ENCODE measurements around the gene VWDE. TPM values are rescaled to one million over a fixed set of nuclear protein-coding genes. Genes with fewer than 3 reads are reported as not detected.

The VWDE gene
- polyA plus RNA-seq, 1 donor from 2014 or later: 0.27 TPM

- H3K4me3 ChIP-seq (ENCODE audit: low read length): no peak overlapping the region
- no peaks in the 10 kb centered on the region for H3F3A ChIP-seq (ENCODE audit: insufficient read depth, low read length, poor library complexity, severe bottlenecking)
- H3K36me3 ChIP-seq (ENCODE audit: insufficient read depth, low read length): no peaks in the 10 kb centered on the region
- H4K20me1 ChIP-seq (ENCODE audit: insufficient read depth): no peaks in the 10 kb centered on the region
- H3K27ac ChIP-seq (ENCODE audit: low read length): no peak overlapping the region
- H3K9me3 ChIP-seq (ENCODE audit: low read length): no peaks in the 10 kb centered on the region
- no peak for TF ChIP-seq RAD21 (conservative IDR thresholded peaks at IDR 0.05)
- TF ChIP-seq EP300 (conservative IDR thresholded peaks at IDR 0.05; ENCODE audit: poor library complexity, severe bottlenecking): no peak
- TF ChIP-seq, protein P1, sequence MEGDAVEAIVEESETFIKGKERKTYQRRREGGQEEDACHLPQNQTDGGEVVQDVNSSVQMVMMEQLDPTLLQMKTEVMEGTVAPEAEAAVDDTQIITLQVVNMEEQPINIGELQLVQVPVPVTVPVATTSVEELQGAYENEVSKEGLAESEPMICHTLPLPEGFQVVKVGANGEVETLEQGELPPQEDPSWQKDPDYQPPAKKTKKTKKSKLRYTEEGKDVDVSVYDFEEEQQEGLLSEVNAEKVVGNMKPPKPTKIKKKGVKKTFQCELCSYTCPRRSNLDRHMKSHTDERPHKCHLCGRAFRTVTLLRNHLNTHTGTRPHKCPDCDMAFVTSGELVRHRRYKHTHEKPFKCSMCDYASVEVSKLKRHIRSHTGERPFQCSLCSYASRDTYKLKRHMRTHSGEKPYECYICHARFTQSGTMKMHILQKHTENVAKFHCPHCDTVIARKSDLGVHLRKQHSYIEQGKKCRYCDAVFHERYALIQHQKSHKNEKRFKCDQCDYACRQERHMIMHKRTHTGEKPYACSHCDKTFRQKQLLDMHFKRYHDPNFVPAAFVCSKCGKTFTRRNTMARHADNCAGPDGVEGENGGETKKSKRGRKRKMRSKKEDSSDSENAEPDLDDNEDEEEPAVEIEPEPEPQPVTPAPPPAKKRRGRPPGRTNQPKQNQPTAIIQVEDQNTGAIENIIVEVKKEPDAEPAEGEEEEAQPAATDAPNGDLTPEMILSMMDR (IDR thresholded peaks at IDR 0.05; ENCODE audit: poor library complexity, severe bottlenecking): no peak
- TF ChIP-seq TAF1 (IDR thresholded peaks at IDR 0.05; ENCODE audit: low read depth): no peak
- TF ChIP-seq, protein P2, sequence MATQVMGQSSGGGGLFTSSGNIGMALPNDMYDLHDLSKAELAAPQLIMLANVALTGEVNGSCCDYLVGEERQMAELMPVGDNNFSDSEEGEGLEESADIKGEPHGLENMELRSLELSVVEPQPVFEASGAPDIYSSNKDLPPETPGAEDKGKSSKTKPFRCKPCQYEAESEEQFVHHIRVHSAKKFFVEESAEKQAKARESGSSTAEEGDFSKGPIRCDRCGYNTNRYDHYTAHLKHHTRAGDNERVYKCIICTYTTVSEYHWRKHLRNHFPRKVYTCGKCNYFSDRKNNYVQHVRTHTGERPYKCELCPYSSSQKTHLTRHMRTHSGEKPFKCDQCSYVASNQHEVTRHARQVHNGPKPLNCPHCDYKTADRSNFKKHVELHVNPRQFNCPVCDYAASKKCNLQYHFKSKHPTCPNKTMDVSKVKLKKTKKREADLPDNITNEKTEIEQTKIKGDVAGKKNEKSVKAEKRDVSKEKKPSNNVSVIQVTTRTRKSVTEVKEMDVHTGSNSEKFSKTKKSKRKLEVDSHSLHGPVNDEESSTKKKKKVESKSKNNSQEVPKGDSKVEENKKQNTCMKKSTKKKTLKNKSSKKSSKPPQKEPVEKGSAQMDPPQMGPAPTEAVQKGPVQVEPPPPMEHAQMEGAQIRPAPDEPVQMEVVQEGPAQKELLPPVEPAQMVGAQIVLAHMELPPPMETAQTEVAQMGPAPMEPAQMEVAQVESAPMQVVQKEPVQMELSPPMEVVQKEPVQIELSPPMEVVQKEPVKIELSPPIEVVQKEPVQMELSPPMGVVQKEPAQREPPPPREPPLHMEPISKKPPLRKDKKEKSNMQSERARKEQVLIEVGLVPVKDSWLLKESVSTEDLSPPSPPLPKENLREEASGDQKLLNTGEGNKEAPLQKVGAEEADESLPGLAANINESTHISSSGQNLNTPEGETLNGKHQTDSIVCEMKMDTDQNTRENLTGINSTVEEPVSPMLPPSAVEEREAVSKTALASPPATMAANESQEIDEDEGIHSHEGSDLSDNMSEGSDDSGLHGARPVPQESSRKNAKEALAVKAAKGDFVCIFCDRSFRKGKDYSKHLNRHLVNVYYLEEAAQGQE (IDR thresholded peaks at IDR 0.05; ENCODE audit: borderline replicate concordance): no peak
- TF ChIP-seq EZH2 (IDR thresholded peaks at IDR 0.05; ENCODE audit: borderline replicate concordance, insufficient read depth, low read length, poor library complexity, severe bottlenecking): no peak
- no peak for TF ChIP-seq MXI1 (conservative IDR thresholded peaks at IDR 0.05; ENCODE audit: poor library complexity, severe bottlenecking)
- no peak for TF ChIP-seq POLR2AphosphoS5 (IDR thresholded peaks at IDR 0.05)
- no peak for TF ChIP-seq SMC3 (conservative IDR thresholded peaks at IDR 0.05; ENCODE audit: poor library complexity)
- H3K9ac ChIP-seq (ENCODE audit: low read length): no peak overlapping the region
- H3K79me2 ChIP-seq (replicated peaks; ENCODE audit: insufficient read depth, low read length): no peaks in the 10 kb centered on the region
- no peaks in the 10 kb centered on the region for H3K27me3 ChIP-seq (ENCODE audit: insufficient read depth, low read depth, low read length)
- no peak overlapping the region for H2AFZ ChIP-seq (ENCODE audit: low read depth, low read length)
- H3K9me2 ChIP-seq (ENCODE audit: insufficient read depth, low read length): no peaks in the 10 kb centered on the region
- H3K4me2 ChIP-seq (ENCODE audit: low read length): no peak overlapping the region
These were observed 25.3 kb downstream of the VWDE start for GRCh38 chr7:12378389-12378788.

- Histone ChIP-seq H3K9me3 (ENCODE audit: low read length) (no peaks in the 10 kb centered on the region), H3K27me3 (ENCODE audit: insufficient read depth, low read depth, low read length) (no peaks in the 10 kb centered on the region), H3K36me3 (ENCODE audit: insufficient read depth, low read length) (no peaks in the 10 kb centered on the region), H3F3A (ENCODE audit: insufficient read depth, low read length, poor library complexity, severe bottlenecking) (no peaks in the 10 kb centered on the region), H4K20me1 (ENCODE audit: insufficient read depth) (no peaks in the 10 kb centered on the region), H2AFZ (ENCODE audit: low read depth, low read length) (no peak overlapping the region), H3K9ac (ENCODE audit: low read length) (no peak overlapping the region), H3K4me2 (ENCODE audit: low read length) (no peak overlapping the region), H3K4me3 (ENCODE audit: low read length) (no peak overlapping the region), H3K9me2 (ENCODE audit: insufficient read depth, low read length) (no peaks in the 10 kb centered on the region), H3K79me2 (replicated peaks; ENCODE audit: insufficient read depth, low read length) (no peaks in the 10 kb centered on the region), H3K27ac (ENCODE audit: low read length) (no peak overlapping the region)
- TF ChIP-seq EZH2 (IDR thresholded peaks at IDR 0.05; ENCODE audit: borderline replicate concordance, insufficient read depth, low read length, poor library complexity, severe bottlenecking): no peak
- TF ChIP-seq SMC3 (conservative IDR thresholded peaks at IDR 0.05; ENCODE audit: poor library complexity): no peak
- TF ChIP-seq, protein P2 (IDR thresholded peaks at IDR 0.05; ENCODE audit: borderline replicate concordance): no peak
- TF ChIP-seq TAF1 (IDR thresholded peaks at IDR 0.05; ENCODE audit: low read depth): no peak
- TF ChIP-seq RAD21 (conservative IDR thresholded peaks at IDR 0.05): no peak
- TF ChIP-seq, protein P1 (IDR thresholded peaks at IDR 0.05; ENCODE audit: poor library complexity, severe bottlenecking): no peak
- no peak for TF ChIP-seq POLR2AphosphoS5 (IDR thresholded peaks at IDR 0.05)
- no peak for TF ChIP-seq MXI1 (conservative IDR thresholded peaks at IDR 0.05; ENCODE audit: poor library complexity, severe bottlenecking)
- TF ChIP-seq EP300 (conservative IDR thresholded peaks at IDR 0.05; ENCODE audit: poor library complexity, severe bottlenecking): no peak
These were observed 26.3 kb downstream of the VWDE start for GRCh38 chr7:12377406-12377805.

Measured in neural cell (in vitro differentiated cells).